Left lung (tissue), 10 donors: ENCODE results near the gene ENO3. TPM values are rescaled to one million over a fixed set of nuclear protein-coding genes. Genes with fewer than 3 reads are reported as not detected.

Experiments
- ATAC-seq: fragments of 200-7000 bp; cut with Tn5 transposase; one replicate; pipeline ENCODE4 v1.9.1; 2020; ENCODE audit warnings: moderate library complexity
- DNase-seq, 4 donors: peaks; one replicate each; pipeline ENCODE4 v3.0.0-alpha.2; 2013 to 2020
- H3K27ac ChIP-seq, 2 donors: fragments of 200-600 bp; sonication (generic) in 1 of 2; one replicate each; pipeline versions ENCODE4 v1.5.0 to v1.8.0; 2020 to 2021
- H3K27me3 ChIP-seq, 2 donors: fragments of 200-600 bp; sonication (generic) in 1 of 2; one replicate each; pipeline versions ENCODE4 v1.5.0 to v1.8.0; 2020 to 2021
- H3K36me3 ChIP-seq, 2 donors: fragments of 200-600 bp; sonication (generic) in 1 of 2; one replicate each; pipeline versions ENCODE4 v1.5.0 to v1.8.0; 2020 to 2021
- H3K4me1 ChIP-seq, 2 donors: fragments of 200-600 bp; one replicate each; pipeline ENCODE4 v1.8.0; 2021
- H3K4me3 ChIP-seq, 2 donors: fragments of 200-600 bp; sonication (generic) in 1 of 2; one replicate each; pipeline versions ENCODE4 v1.5.0 to v1.8.0; 2020 to 2021; ENCODE audit warnings: mild to moderate bottlenecking in 1 of 2
- H3K9me3 ChIP-seq, 2 donors: fragments of 200-600 bp; sonication (generic) in 1 of 2; one replicate each; pipeline versions ENCODE4 v1.5.0 to v1.8.0; 2020 to 2021
- CTCF ChIP-seq, 2 donors: fragments of 200-600 bp; sonication (generic) in 1 of 2; IDR thresholded peaks; one replicate each; pipeline versions ENCODE4 v1.5.0 to v1.8.0; 2021; ENCODE audit warnings: antibody characterized with exemption in 2 of 2
- intact Hi-C, 2 donors: fragments of 100-400 bp; cut with DNase I; formaldehyde crosslinking; loops; one replicate each; pipeline versions ENCODE4 v1.11.2 to v1.14.2; 2022
- microRNA-seq, 2 donors: library from miRNA; unstranded; fragments of <30 nt; microRNA quantifications; one replicate each; pipeline ENCODE4, GENCODE V29; 2019
- polyA plus RNA-seq, 6 donors: library from polyadenylated mRNA; unstranded; fragments of 120-200 nt; gene quantifications; one replicate each; pipeline ENCODE4 v1.2.1, GENCODE V29; 2013; ENCODE audit not compliant: insufficient read length in 6 of 6
- total RNA-seq, 2 donors: library from RNA; stranded (reverse); fragmentation: NEBNext Ultra II Directional; extraction: Animal tissue kit (Norgen Biotek cat#: 25700); gene quantifications; one replicate each; pipeline ENCODE4 v1.2.1, GENCODE V29; 2021
- donor health status: DM: no; HTN: yes; CAD: no.
- donor health status: DM: no; HTN: no; CAD: no.

ENO3 gene
- total and polyA plus RNA-seq, 8 donors = 10.7 to 22.4 (median 15.6) TPM

- Histone ChIP-seq H3K4me1 (peaks cover 15 to 37% of the 10 kb centered on the region in 2 donors), H3K36me3 (peaks cover 0 to 39% of the 10 kb centered on the region in 2 donors), H3K4me3 (peak overlapping the region; percentile 90 to 99), H3K9me3 (no peaks in the 10 kb centered on the region), H3K27ac (peak overlapping the region; percentile 86 to 92), H3K27me3 (no peaks in the 10 kb centered on the region)
- DNase-seq = no peak
- ATAC-seq = no peak
- intact Hi-C loops = no loop called here
- no peak for TF ChIP-seq CTCF (IDR thresholded peaks at IDR 0.05)
These were observed 48.6 kb downstream of the ENO3 start for GRCh38 chr17:4999430-5000093.

- peaks cover 15 to 33% of the 10 kb centered on the region in 2 donors for H3K4me1 ChIP-seq
- H3K27ac ChIP-seq = peak overlapping the region in 1 of 2 donors; percentile 86
- H3K4me3 ChIP-seq = peak overlapping the region in 1 of 2 donors; percentile 99
- ATAC-seq (peak; percentile 7), DNase-seq (peak in 1 of 4 donors; percentile 65)
- no peaks in the 10 kb centered on the region for H3K9me3 ChIP-seq
- intact Hi-C loops = no loop called here
- peaks cover 0 to 46% of the 10 kb centered on the region in 2 donors for H3K36me3 ChIP-seq
- H3K27me3 ChIP-seq = no peaks in the 10 kb centered on the region
- TF ChIP-seq CTCF (IDR thresholded peaks at IDR 0.05) = no peak
These were observed 49.3 kb downstream of the ENO3 start for GRCh38 chr17:5000237-5000639.

- Histone ChIP-seq H3K36me3 (peaks cover 2 to 66% of the 10 kb centered on the region in 2 donors), H3K27ac (no peak overlapping the region)
- intact Hi-C loops = no loop called here
These were observed 51.3 kb downstream of the ENO3 start for GRCh38 chr17:5002121-5002788.

GRCh38 chr17:5003214-5003867, 52.4 kb downstream of the ENO3 start:
- H3K27me3 ChIP-seq = no peaks in the 10 kb centered on the region
- intact Hi-C loops = no loop called here
- H3K4me3 ChIP-seq = no peak overlapping the region
- H3K9me3 ChIP-seq = no peaks in the 10 kb centered on the region
- peaks cover 9 to 25% of the 10 kb centered on the region in 2 donors for H3K4me1 ChIP-seq
- no peak for TF ChIP-seq CTCF (IDR thresholded peaks at IDR 0.05)
- peaks cover 5 to 77% of the 10 kb centered on the region in 2 donors for H3K36me3 ChIP-seq
- H3K27ac ChIP-seq = no peak overlapping the region
- DNase-seq = no peak
- ATAC-seq = no peak

More at GRCh38 chr17:5002121-5002788, 51.3 kb downstream of the ENO3 start:
- Histone ChIP-seq H3K9me3 (no peaks in the 10 kb centered on the region), H3K27me3 (no peaks in the 10 kb centered on the region), H3K4me1 (peaks cover 9 to 25% of the 10 kb centered on the region in 2 donors), H3K4me3 (no peak overlapping the region)
- DNase-seq (no peak), ATAC-seq (no peak)
- TF ChIP-seq CTCF (IDR thresholded peaks at IDR 0.05) = no peak

Small RNA genes lying within 50 kb of the gene (microRNA-seq; reads per million reads assigned to microRNA genes)
- 0 to 0.50 reads per million in 2 donors for gene MIR6864
- 0 to 0.27 reads per million in 2 donors for gene MIR6865

Other genes with a start within 250 kb of the ENO3 start
- 10 to 100 TPM; 42.2 to 48.8 TPM for gene PELP1, start 247.0 kb upstream of the ENO3 start, total RNA-seq
- gene PELP1, start 247.0 kb upstream of the ENO3 start, polyA plus RNA-seq = 10 to 100 TPM; 45.9 to 55.1 (median 46.7) TPM
- gene ARRB2, start 240.5 kb upstream of the ENO3 start, total RNA-seq = 100 to 1,000 TPM in 1 of 2 donors, 10 to 100 TPM in 1; 91.8 to 240 TPM
- 10 to 100 TPM; 41.3 to 55.8 (median 47.0) TPM for gene ARRB2, start 240.5 kb upstream of the ENO3 start, polyA plus RNA-seq
- 10 to 100 TPM; 22.6 to 23.6 TPM for gene MED11, start 219.7 kb upstream of the ENO3 start, total RNA-seq
- 10 to 100 TPM; 19.9 to 26.5 (median 22.9) TPM for gene MED11, start 219.7 kb upstream of the ENO3 start, polyA plus RNA-seq
- 1 to 10 TPM; 4.1 to 5.2 TPM for gene ZMYND15, start 211.3 kb upstream of the ENO3 start, total RNA-seq
- gene ZMYND15, start 211.3 kb upstream of the ENO3 start, polyA plus RNA-seq = under 1 TPM; 0.34 to 0.84 (median 0.51) TPM
- 100 to 1,000 TPM; 122 to 147 TPM for gene CXCL16, start 211.2 kb upstream of the ENO3 start, total RNA-seq
- 10 to 100 TPM; 14.2 to 20.8 (median 15.2) TPM for gene CXCL16, start 211.2 kb upstream of the ENO3 start, polyA plus RNA-seq
- not detected for gene TM4SF5, start 179.2 kb upstream of the ENO3 start, total RNA-seq
- gene TM4SF5, start 179.2 kb upstream of the ENO3 start, polyA plus RNA-seq = not detected
- gene VMO1, start 164.8 kb upstream of the ENO3 start, total RNA-seq = 1 to 10 TPM; 2.1 to 6.0 TPM
- gene VMO1, start 164.8 kb upstream of the ENO3 start, polyA plus RNA-seq = 1 to 10 TPM in 1 of 6 donors, under 1 TPM in 5; 0.22 to 1.0 (median 0.34) TPM
- gene GLTPD2, start 162.2 kb upstream of the ENO3 start, total RNA-seq = not detected
- gene GLTPD2, start 162.2 kb upstream of the ENO3 start, polyA plus RNA-seq = 1 to 10 TPM in 3 of 6 donors, under 1 TPM in 3; 0.59 to 1.5 (median 0.99) TPM
- 100 to 1,000 TPM; 102 to 129 TPM for gene PSMB6, start 155.0 kb upstream of the ENO3 start, total RNA-seq
- gene PSMB6, start 155.0 kb upstream of the ENO3 start, polyA plus RNA-seq = 100 to 1,000 TPM in 3 of 6 donors, 10 to 100 TPM in 3; 91.9 to 113 (median 99.6) TPM
- 10 to 100 TPM; 30.0 to 34.7 TPM for gene PLD2, start 144.0 kb upstream of the ENO3 start, total RNA-seq
- 10 to 100 TPM; 57.5 to 70.0 (median 61.8) TPM for gene PLD2, start 144.0 kb upstream of the ENO3 start, polyA plus RNA-seq
- gene MINK1, start 117.8 kb upstream of the ENO3 start, total RNA-seq = 10 to 100 TPM; 84.1 to 85.4 TPM
- gene MINK1, start 117.8 kb upstream of the ENO3 start, polyA plus RNA-seq = 10 to 100 TPM; 53.5 to 77.7 (median 64.0) TPM
- gene C17orf107, start 51.6 kb upstream of the ENO3 start, total RNA-seq = 1 to 10 TPM; 2.0 to 5.3 TPM
- gene C17orf107, start 51.6 kb upstream of the ENO3 start, polyA plus RNA-seq = 1 to 10 TPM in 2 of 6 donors, under 1 TPM in 4; 0.63 to 1.5 (median 0.82) TPM
- gene CHRNE, start 48.0 kb upstream of the ENO3 start, total RNA-seq = 1 to 10 TPM; 2.9 to 4.9 TPM
- gene CHRNE, start 48.0 kb upstream of the ENO3 start, polyA plus RNA-seq = 1 to 10 TPM in 1 of 6 donors, under 1 TPM in 5; 0.56 to 1.5 (median 0.83) TPM
- gene GP1BA, start 18.8 kb upstream of the ENO3 start, total RNA-seq = under 1 TPM; 0.31 to 0.96 TPM
- gene GP1BA, start 18.8 kb upstream of the ENO3 start, polyA plus RNA-seq = 1 to 10 TPM; 2.8 to 3.7 (median 3.5) TPM
- 10 to 100 TPM; 58.6 to 70.5 TPM for gene SLC25A11, start 11.1 kb upstream of the ENO3 start, total RNA-seq
- gene SLC25A11, start 11.1 kb upstream of the ENO3 start, polyA plus RNA-seq = 10 to 100 TPM; 38.4 to 56.2 (median 46.9) TPM
- gene RNF167, start 10.9 kb upstream of the ENO3 start, total RNA-seq = 100 to 1,000 TPM; 102 to 108 TPM
- 100 to 1,000 TPM; 101 to 126 (median 119) TPM for gene RNF167, start 10.9 kb upstream of the ENO3 start, polyA plus RNA-seq
- gene PFN1, start 2.6 kb upstream of the ENO3 start, total RNA-seq = 100 to 1,000 TPM; 619 to 987 TPM
- gene PFN1, start 2.6 kb upstream of the ENO3 start, polyA plus RNA-seq = 100 to 1,000 TPM; 337 to 506 (median 415) TPM
- gene SPAG7, start 16.7 kb downstream of the ENO3 start, total RNA-seq = 10 to 100 TPM; 47.2 to 59.3 TPM
- gene SPAG7, start 16.7 kb downstream of the ENO3 start, polyA plus RNA-seq = 10 to 100 TPM; 73.4 to 78.6 (median 75.2) TPM
- 10 to 100 TPM; 51.3 to 64.9 TPM for gene CAMTA2, start 36.6 kb downstream of the ENO3 start, total RNA-seq
- 10 to 100 TPM; 28.6 to 40.8 (median 33.3) TPM for gene CAMTA2, start 36.6 kb downstream of the ENO3 start, polyA plus RNA-seq
- 1 to 10 TPM; 1.0 to 2.4 TPM for gene INCA1, start 46.4 kb downstream of the ENO3 start, total RNA-seq
- 10 to 100 TPM in 2 of 6 donors, 1 to 10 TPM in 4; 8.1 to 11.5 (median 9.1) TPM for gene INCA1, start 46.4 kb downstream of the ENO3 start, polyA plus RNA-seq
- gene KIF1C, start 46.8 kb downstream of the ENO3 start, total RNA-seq = 100 to 1,000 TPM; 205 to 239 TPM
- 10 to 100 TPM; 48.9 to 75.0 (median 65.9) TPM for gene KIF1C, start 46.8 kb downstream of the ENO3 start, polyA plus RNA-seq
- gene SLC52A1, start 84.3 kb downstream of the ENO3 start, total RNA-seq = under 1 TPM; 0.58 to 0.73 TPM
- gene SLC52A1, start 84.3 kb downstream of the ENO3 start, polyA plus RNA-seq = under 1 TPM; 0.13 to 0.34 (median 0.25) TPM
- gene ZFP3, start 127.3 kb downstream of the ENO3 start, total RNA-seq = 1 to 10 TPM; 4.9 to 5.7 TPM
- 10 to 100 TPM in 1 of 6 donors, 1 to 10 TPM in 5; 8.7 to 10.3 (median 9.5) TPM for gene ZFP3, start 127.3 kb downstream of the ENO3 start, polyA plus RNA-seq
- 10 to 100 TPM in 1 of 2 donors, 1 to 10 TPM in 1; 7.7 to 12.5 TPM for gene ZNF232, start 160.8 kb downstream of the ENO3 start, total RNA-seq
- 10 to 100 TPM; 16.9 to 50.6 (median 42.3) TPM for gene ZNF232, start 160.8 kb downstream of the ENO3 start, polyA plus RNA-seq
- gene USP6, start 164.9 kb downstream of the ENO3 start, total RNA-seq = under 1 TPM; 0.15 to 0.21 TPM
- 10 to 100 TPM in 3 of 6 donors, 1 to 10 TPM in 3; 2.0 to 16.5 (median 11.4) TPM for gene USP6, start 164.9 kb downstream of the ENO3 start, polyA plus RNA-seq
- gene ZNF594, start 240.7 kb downstream of the ENO3 start, total RNA-seq = 1 to 10 TPM; 6.5 to 7.1 TPM
- gene ZNF594, start 240.7 kb downstream of the ENO3 start, polyA plus RNA-seq = 10 to 100 TPM; 18.7 to 22.5 (median 19.3) TPM